Activated B cell treated with CpG ODN at 0.5 μM for 24 hours (primary cell): ENCODE results near the gene S100A5. TPM values are rescaled to one million over a fixed set of nuclear protein-coding genes. Genes with fewer than 3 reads are reported as not detected.
"Not testable (repeated sequence)": the region's sequence is repeated elsewhere in the genome, so short reads cannot be mapped to it uniquely, and the experiment has no call there.

Experiments used
- ATAC-seq: fragments of 200-7000 bp; cut with Tn5 transposase; one replicate; pipeline ENCODE4 v1.10.0; 2021; ENCODE audit warnings: low read depth, mild to moderate bottlenecking, moderate library complexity
- CTCF ChIA-PET: fragments of 350-600 bp; sonication (Branson Sonifier 250); formaldehyde crosslinking; loops from one replicate; lab custom pipeline; 2021; ENCODE audit warnings: antibody characterized with exemption; lab: Charles Lee
- POLR2A ChIA-PET: fragments of 350-600 bp; sonication (Branson Sonifier 250); formaldehyde crosslinking; loops from one replicate; lab custom pipeline; 2021; ENCODE audit warnings: antibody characterized with exemption; lab: Charles Lee
- DNase-seq: peaks from one replicate; pipeline ENCODE4 v3.0.0; 2022
- H3K27ac Mint-ChIP-seq: one replicate; pipeline ENCODE4 v1.8.0; 2020; ENCODE audit warnings: mixed read lengths
- H3K27me3 Mint-ChIP-seq: one replicate; pipeline ENCODE4 v1.8.0; 2021; ENCODE audit warnings: mixed read lengths
- H3K36me3 Mint-ChIP-seq: one replicate; pipeline ENCODE4 v1.8.0; 2021; ENCODE audit warnings: low read depth, mixed read lengths
- H3K4me1 Mint-ChIP-seq: one replicate; pipeline ENCODE4 v1.8.0; 2021; ENCODE audit warnings: mixed read lengths
- H3K4me3 Mint-ChIP-seq: one replicate; pipeline ENCODE4 v1.8.0; 2020; ENCODE audit warnings: mild to moderate bottlenecking, mixed read lengths
- H3K9me3 Mint-ChIP-seq: one replicate; pipeline ENCODE4 v1.8.0; 2020; ENCODE audit warnings: mixed read lengths
- CTCF ChIP-seq: fragments of 200-600 bp; IDR thresholded peaks from one replicate; pipeline ENCODE4 v1.8.0; 2022; ENCODE audit warnings: antibody characterized with exemption, mild to moderate bottlenecking
- intact Hi-C: fragments of 100-400 bp; cut with micrococcal nuclease; formaldehyde crosslinking; loops from one replicate; pipeline ENCODE4 v1.15.1; 2024
- total RNA-seq: library from RNA; stranded (reverse); gene quantifications from 2 replicates; pipeline ENCODE4 v1.2.3, GENCODE V29; 2022

Gene S100A5
- total RNA-seq, 1 donor from 2014 or later: 0.51 TPM

GRCh38 chr1:153585006-153585405 is 44.3 kb upstream of the S100A5 start:
- H3K27ac Mint-ChIP-seq: no peak overlapping the region
- no peaks in the 10 kb centered on the region for H3K4me1 Mint-ChIP-seq
- H3K27me3 Mint-ChIP-seq: no peaks in the 10 kb centered on the region
- POLR2A ChIA-PET: no interaction called here
- no peak for TF ChIP-seq CTCF
- H3K36me3 Mint-ChIP-seq: no peaks in the 10 kb centered on the region
- no peak for DNase-seq
- H3K4me3 Mint-ChIP-seq: no peak overlapping the region
- no peak for ATAC-seq
- CTCF ChIA-PET: interaction anchor here (0.9 to 1.3 kb wide), 2 partner anchors 12 to 42 kb away, joined by 3 to 5 read pairs; partner anchors contain the start of gene S100A13
- no peaks in the 10 kb centered on the region for H3K9me3 Mint-ChIP-seq
- intact Hi-C loops: no loop called here

DNA sequence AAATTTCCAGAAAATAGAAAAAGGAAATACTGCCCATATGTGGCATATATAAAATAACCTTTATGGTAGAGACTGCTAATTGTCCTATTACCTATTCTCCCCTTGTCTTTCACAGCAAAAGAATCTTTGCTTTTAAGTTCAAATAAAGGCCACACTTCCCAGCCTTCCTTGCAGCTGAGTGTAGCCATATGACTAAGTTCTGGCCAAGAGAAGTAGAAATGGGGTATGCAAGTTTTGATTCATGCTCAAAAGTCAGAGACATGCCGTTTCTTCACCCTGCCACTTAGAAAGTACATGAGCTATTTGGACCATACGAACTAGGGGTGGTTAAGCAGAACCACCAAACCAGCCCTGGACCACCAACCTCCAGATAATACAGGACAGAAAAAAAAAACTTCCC is 43.2 kb upstream of the S100A5 start:
- ChIA-PET CTCF (interaction anchor here (0.9 kb wide), 1 partner anchor 43 kb away, joined by 3 read pairs; the partner anchor contains the start of gene S100A13), POLR2A (interaction anchor here (0.6 to 0.7 kb wide), 2 partner anchors 144 to 929 kb away, joined by 3 to 6 read pairs; partner anchors contain the start of gene INTS3)
- no peaks in the 10 kb centered on the region for H3K9me3 Mint-ChIP-seq
- intact Hi-C loops: no loop called here
- TF ChIP-seq CTCF: no peak
- ATAC-seq: no peak
- DNase-seq: no peak
- H3K36me3 Mint-ChIP-seq: no peaks in the 10 kb centered on the region
- H3K4me1 Mint-ChIP-seq: no peaks in the 10 kb centered on the region
- H3K27me3 Mint-ChIP-seq: no peaks in the 10 kb centered on the region
- H3K4me3 Mint-ChIP-seq: no peak overlapping the region
- no peak overlapping the region for H3K27ac Mint-ChIP-seq

- DNase-seq, H3K4me1 Mint-ChIP-seq, H3K9me3 Mint-ChIP-seq, intact Hi-C loops, H3K36me3 Mint-ChIP-seq, CTCF ChIA-PET, H3K27ac Mint-ChIP-seq, ATAC-seq, H3K27me3 Mint-ChIP-seq, H3K4me3 Mint-ChIP-seq: not testable (repeated sequence)
- POLR2A ChIA-PET: interaction anchor here (0.6 to 0.7 kb wide), 2 partner anchors 144 to 930 kb away, joined by 3 to 6 read pairs; partner anchors contain the start of gene INTS3
Measured at GRCh38 chr1:153583514-153583913, 42.8 kb upstream of the S100A5 start.

DNA sequence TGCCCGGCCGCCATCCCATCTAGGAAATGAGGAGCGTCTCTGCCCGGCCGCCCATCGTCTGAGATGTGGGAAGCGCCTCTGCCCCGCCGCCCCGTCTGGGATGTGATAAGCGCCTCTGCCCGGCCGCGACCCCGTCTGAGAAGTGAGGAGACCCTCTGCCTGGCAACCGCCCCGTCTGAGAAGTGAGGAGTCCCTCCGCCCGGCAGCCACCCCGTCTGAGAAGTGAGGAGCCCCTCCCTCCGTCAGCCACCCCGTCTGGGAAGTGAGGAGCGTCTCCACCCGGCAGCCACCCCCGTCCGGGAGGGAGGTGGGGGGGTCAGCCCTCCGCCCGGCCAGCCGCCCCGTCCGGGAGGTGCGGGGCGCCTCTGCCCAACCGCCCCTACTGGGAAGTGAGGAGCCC is 42.1 kb upstream of the S100A5 start:
- H3K4me3 Mint-ChIP-seq, POLR2A ChIA-PET, H3K4me1 Mint-ChIP-seq, CTCF ChIA-PET, H3K27me3 Mint-ChIP-seq, H3K36me3 Mint-ChIP-seq, DNase-seq, H3K9me3 Mint-ChIP-seq, H3K27ac Mint-ChIP-seq, ATAC-seq, intact Hi-C loops: not testable (repeated sequence)

DNA sequence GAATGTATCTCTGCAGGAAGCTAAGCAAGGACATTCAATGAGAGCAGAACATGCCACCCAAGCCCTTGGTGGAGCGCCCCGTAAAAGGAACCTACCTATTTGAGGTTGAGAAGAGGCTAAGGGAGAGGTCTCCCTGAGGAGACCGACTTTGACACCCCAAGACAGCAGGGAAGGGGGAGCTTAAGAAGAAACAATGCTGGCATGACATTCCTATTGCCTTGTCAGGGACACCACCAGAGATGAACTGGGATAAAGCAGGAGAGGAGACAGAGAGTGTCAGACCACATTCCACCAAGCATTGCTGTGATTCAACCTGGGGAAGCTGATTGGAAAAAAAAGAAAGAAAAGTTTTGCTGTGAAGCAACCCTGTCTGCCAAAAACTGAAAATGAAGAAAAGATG is 38.2 kb upstream of the S100A5 start:
- intact Hi-C loops: no loop called here
- no peaks in the 10 kb centered on the region for H3K9me3 Mint-ChIP-seq

GRCh38 chr1:153578490-153578889 is 37.8 kb upstream of the S100A5 start:
- CTCF ChIA-PET: no interaction called here
- no peak overlapping the region for H3K27ac Mint-ChIP-seq

More for the DNA sequence above, 38.2 kb upstream of the S100A5 start:
- no peak overlapping the region for H3K4me3 Mint-ChIP-seq
- POLR2A ChIA-PET: interaction anchor here (3.6 kb wide), 1 partner anchor 55 kb away, joined by 24 read pairs; the partner anchor contains the start of gene CHTOP
- ATAC-seq (no peak), DNase-seq (no peak)
- peaks cover 2% of the 10 kb centered on the region for H3K4me1 Mint-ChIP-seq
- H3K36me3 Mint-ChIP-seq: no peaks in the 10 kb centered on the region
- peaks cover 4% of the 10 kb centered on the region for H3K27me3 Mint-ChIP-seq
- no peak for TF ChIP-seq CTCF
- CTCF ChIA-PET: no interaction called here
- no peak overlapping the region for H3K27ac Mint-ChIP-seq

More at GRCh38 chr1:153578490-153578889, 37.8 kb upstream of the S100A5 start:
- Mint-ChIP-seq H3K9me3 (no peaks in the 10 kb centered on the region), H3K4me3 (no peak overlapping the region), H3K4me1 (peaks cover 2% of the 10 kb centered on the region), H3K36me3 (no peaks in the 10 kb centered on the region), H3K27me3 (peaks cover 4% of the 10 kb centered on the region)
- intact Hi-C loops: no loop called here
- POLR2A ChIA-PET: interaction anchor here (0.6 to 3.6 kb wide), 2 partner anchors 55 to 82 kb away, joined by 3 to 24 read pairs; partner anchors contain the start of gene CHTOP
- no peak for TF ChIP-seq CTCF
- no peak for DNase-seq
- ATAC-seq: no peak
